Neural crest cell (in vitro differentiated cells): Measurements from ENCODE around the gene MTMR12. TPM values are rescaled to one million over a fixed set of nuclear protein-coding genes. Genes with fewer than 3 reads are reported as not detected.

Source experiments
- DNase-seq: peaks from one replicate; pipeline ENCODE4 v3.0.0; 2021; ENCODE audit warnings: low read depth, mixed read lengths, low spot score
- H3K27ac Mint-ChIP-seq: one replicate; pipeline ENCODE4 v1.8.0; 2021; ENCODE audit warnings: mild to moderate bottlenecking, mixed read lengths; ENCODE audit not compliant: unreplicated experiment
- H3K27me3 Mint-ChIP-seq: 2 replicates; pipeline ENCODE4 v1.8.0; 2021; ENCODE audit warnings: low read depth, mild to moderate bottlenecking, mixed read lengths
- H3K36me3 Mint-ChIP-seq: 2 replicates; pipeline ENCODE4 v1.8.0; 2021; ENCODE audit warnings: low read depth, mild to moderate bottlenecking, mixed read lengths
- H3K4me1 Mint-ChIP-seq: 2 replicates; pipeline ENCODE4 v1.8.0; 2021; ENCODE audit warnings: mixed read lengths
- H3K4me3 Mint-ChIP-seq: one replicate; pipeline ENCODE4 v1.8.0; 2021; ENCODE audit warnings: mild to moderate bottlenecking, mixed read lengths
- H3K9me3 Mint-ChIP-seq: 2 replicates; pipeline ENCODE4 v1.8.0; 2021; ENCODE audit warnings: mixed read lengths
- total RNA-seq: library from RNA; stranded (reverse); gene quantifications from 2 replicates; pipeline ENCODE4 v1.2.1, GENCODE V29; 2021
- TF ChIP-seq, protein P1 (sequence below): fragments of 200-600 bp; sonication (generic); conservative IDR thresholded peaks from 2 replicates; pipeline ENCODE4 v1.5.0; 2021; ENCODE audit warnings: antibody characterized with exemption, mild to moderate bottlenecking

The MTMR12 gene
- total RNA-seq, 1 donor from 2014 or later, result 28.1 TPM

DNA sequence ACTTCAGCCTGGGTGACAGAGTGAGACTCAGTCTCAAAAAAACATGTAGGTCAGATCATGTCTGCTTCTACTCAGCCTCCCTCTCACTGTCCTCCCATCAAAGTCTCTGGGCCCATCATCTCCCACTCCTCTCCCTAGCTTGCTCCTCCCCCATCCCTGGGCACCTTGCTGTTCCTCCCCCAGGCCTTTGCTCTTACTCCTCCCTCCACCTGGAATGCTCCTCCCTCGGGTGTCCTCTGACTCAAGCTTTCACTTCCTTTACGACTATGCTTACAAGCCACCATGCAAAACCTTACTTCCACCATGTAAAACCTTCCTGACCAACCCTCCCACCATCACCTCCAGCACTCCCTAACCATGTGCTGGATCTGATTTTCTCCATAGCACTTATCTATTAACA is 51.5 kb downstream of the MTMR12 start:
- Mint-ChIP-seq H3K4me3 (no peak overlapping the region), H3K4me1 (no peaks in the 10 kb centered on the region), H3K36me3 (peaks cover 31% of the 10 kb centered on the region), H3K27me3 (no peaks in the 10 kb centered on the region), H3K27ac (no peak overlapping the region), H3K9me3 (peaks cover 2% of the 10 kb centered on the region)
- DNase-seq, result no peak
- TF ChIP-seq, protein P1, sequence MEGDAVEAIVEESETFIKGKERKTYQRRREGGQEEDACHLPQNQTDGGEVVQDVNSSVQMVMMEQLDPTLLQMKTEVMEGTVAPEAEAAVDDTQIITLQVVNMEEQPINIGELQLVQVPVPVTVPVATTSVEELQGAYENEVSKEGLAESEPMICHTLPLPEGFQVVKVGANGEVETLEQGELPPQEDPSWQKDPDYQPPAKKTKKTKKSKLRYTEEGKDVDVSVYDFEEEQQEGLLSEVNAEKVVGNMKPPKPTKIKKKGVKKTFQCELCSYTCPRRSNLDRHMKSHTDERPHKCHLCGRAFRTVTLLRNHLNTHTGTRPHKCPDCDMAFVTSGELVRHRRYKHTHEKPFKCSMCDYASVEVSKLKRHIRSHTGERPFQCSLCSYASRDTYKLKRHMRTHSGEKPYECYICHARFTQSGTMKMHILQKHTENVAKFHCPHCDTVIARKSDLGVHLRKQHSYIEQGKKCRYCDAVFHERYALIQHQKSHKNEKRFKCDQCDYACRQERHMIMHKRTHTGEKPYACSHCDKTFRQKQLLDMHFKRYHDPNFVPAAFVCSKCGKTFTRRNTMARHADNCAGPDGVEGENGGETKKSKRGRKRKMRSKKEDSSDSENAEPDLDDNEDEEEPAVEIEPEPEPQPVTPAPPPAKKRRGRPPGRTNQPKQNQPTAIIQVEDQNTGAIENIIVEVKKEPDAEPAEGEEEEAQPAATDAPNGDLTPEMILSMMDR, result no peak

DNA sequence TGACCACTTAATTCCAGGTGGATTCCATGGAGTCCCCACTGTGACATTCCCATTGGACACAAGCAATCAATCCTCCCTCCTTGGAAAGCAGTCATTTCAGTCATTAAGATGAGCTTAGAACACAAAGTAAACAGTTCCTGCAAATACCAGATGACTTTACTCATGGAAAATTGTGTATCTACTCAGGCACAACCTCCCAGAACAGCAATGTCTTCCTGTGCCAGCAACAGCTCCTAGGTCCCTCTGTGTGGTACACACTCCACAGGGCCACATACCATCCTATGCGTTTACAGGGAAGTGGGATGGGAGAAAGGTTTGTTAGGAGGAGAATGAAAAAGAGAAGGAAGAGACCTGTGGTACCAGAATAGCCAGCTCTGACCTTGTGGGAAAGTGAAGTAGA is 53.7 kb downstream of the MTMR12 start:
- no peaks in the 10 kb centered on the region for H3K4me1 Mint-ChIP-seq
- peaks cover 32% of the 10 kb centered on the region for H3K36me3 Mint-ChIP-seq
- H3K27ac Mint-ChIP-seq, result no peak overlapping the region
- TF ChIP-seq, protein P1, result no peak
- H3K4me3 Mint-ChIP-seq, result no peak overlapping the region
- H3K27me3 Mint-ChIP-seq, result no peaks in the 10 kb centered on the region
- no peak for DNase-seq
- H3K9me3 Mint-ChIP-seq, result peaks cover 2% of the 10 kb centered on the region

GRCh38 chr5:32258424-32258823 is 54.3 kb downstream of the MTMR12 start:
- no peak for DNase-seq
- peaks cover 36% of the 10 kb centered on the region for H3K36me3 Mint-ChIP-seq
- H3K27me3 Mint-ChIP-seq, result no peaks in the 10 kb centered on the region
- H3K4me1 Mint-ChIP-seq, result no peaks in the 10 kb centered on the region
- no peak overlapping the region for H3K27ac Mint-ChIP-seq
- no peak overlapping the region for H3K4me3 Mint-ChIP-seq
- peaks cover 2% of the 10 kb centered on the region for H3K9me3 Mint-ChIP-seq
- TF ChIP-seq, protein P1, result no peak

DNA sequence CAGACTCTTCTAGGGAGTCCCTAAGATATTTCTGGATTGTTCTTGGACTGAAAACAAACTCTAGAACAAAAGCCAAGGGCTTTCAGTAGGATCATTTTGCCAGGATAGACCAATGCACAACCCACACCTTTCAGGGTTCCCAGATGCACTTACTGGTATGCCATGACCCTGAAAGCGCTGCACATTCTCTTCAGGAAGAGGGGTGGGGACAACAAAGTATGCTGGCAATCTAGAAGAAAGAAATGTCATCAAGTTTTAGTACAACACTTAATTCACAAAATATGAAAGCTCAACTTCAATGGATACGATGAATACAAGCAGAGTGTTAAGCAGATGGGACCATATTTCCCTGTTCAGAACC is 57.2 kb downstream of the MTMR12 start:
- Mint-ChIP-seq H3K4me1 (peaks cover 14% of the 10 kb centered on the region), H3K27ac (no peak overlapping the region), H3K4me3 (no peak overlapping the region), H3K36me3 (peaks cover 29% of the 10 kb centered on the region), H3K9me3 (no peaks in the 10 kb centered on the region), H3K27me3 (no peaks in the 10 kb centered on the region)
- no peak for DNase-seq
- TF ChIP-seq, protein P1, result no peak

DNA sequence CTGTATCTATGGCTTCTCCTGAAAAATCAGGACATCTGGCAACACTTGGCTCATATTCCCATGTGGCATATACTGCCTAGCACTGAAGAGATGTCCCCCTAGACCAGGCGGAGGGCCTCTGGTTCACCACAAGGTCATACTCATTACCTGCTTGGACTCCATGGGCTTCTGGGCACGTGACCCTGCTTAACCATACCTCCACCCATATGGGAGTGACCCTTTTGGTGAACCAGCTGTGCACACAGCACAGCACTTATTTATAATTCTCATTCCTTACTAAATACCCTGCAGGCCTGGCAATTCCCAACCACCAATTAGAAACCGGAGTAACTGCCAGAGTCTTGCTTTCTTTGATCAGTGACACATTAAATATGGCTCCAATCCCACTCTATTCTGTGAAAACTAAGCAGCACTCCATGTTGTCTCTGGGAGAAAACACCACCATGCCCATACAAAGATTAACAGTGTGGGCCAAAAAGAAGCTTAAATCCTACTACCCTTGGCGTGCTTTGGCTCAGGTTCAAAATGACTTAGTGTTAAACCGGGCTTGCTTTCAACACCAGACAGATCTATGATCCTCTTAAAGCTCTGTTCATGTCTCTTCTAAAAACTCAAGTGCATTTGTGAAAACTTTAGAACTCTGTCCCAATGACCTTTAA is 57.7 kb downstream of the MTMR12 start:
- Mint-ChIP-seq H3K9me3 (no peaks in the 10 kb centered on the region), H3K27ac (no peak overlapping the region), H3K4me1 (peaks cover 14% of the 10 kb centered on the region), H3K27me3 (no peaks in the 10 kb centered on the region), H3K4me3 (no peak overlapping the region), H3K36me3 (peaks cover 28% of the 10 kb centered on the region)
- TF ChIP-seq, protein P1, result no peak
- no peak for DNase-seq
